SH-SY5Y (cell line): Measurements from ENCODE around the gene CREB3L1.

Experiments
- GATA2 ChIP-seq: IDR thresholded peaks from 2 replicates; pipeline ENCODE4 v1.6.1; 2011; ENCODE audit warnings: mild to moderate bottlenecking, low read depth, low read length
- GATA3 ChIP-seq: IDR thresholded peaks from 2 replicates; pipeline ENCODE4 v1.6.1; 2011; ENCODE audit warnings: low read depth, mild to moderate bottlenecking, low read length, moderate library complexity

DNA sequence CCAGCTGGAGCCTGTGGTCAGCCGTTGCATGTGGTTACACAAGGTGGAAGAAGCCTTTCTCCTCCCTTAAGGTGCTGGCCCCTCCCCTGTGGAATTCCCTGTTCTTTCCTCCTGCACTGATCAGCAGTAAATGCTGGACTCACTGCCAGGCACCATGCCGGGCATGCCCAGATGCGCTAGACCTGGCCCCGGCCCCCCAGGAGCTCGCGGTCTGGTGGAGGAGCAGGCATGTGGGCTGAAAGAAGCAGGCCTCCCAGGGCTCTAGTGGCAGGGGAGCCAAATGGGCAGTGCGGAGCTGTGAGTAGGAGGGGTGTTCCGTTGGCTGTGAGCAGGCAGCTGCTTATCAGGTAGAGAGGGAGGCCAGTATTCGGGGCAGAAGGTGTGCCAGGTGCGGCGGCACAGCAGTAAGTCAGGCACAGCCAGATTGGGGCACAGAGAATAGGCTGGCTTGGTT lies 80.0 kb downstream of the CREB3L1 start:
- no peak for TF ChIP-seq GATA2
- no peak for TF ChIP-seq GATA3
